HepG2 (cell line): ENCODE data around the gene OSM.

Source experiments
- CHD2 ChIP-seq: IDR thresholded peaks from 2 replicates; pipeline ENCODE4 v1.6.1; 2011; ENCODE audit warnings: low read depth, low read length, improper control_type of control experiment
- EZH2 ChIP-seq: conservative IDR thresholded peaks from 2 replicates; pipeline ENCODE4 v1.6.1; 2012; ENCODE audit warnings: mild to moderate bottlenecking, low read depth, low read length, moderate library complexity
- HNRNPK ChIP-seq: fragments of 200-400 bp; formaldehyde crosslinking; IDR thresholded peaks from 2 replicates; pipeline ENCODE4 v1.6.1; 2018; ENCODE audit warnings: low read length, low read depth, moderate library complexity, mild to moderate bottlenecking; ENCODE audit not compliant: poor library complexity, severe bottlenecking
- ZNF160 ChIP-seq: sonication (generic); formaldehyde crosslinking; IDR thresholded peaks from 2 replicates; pipeline ENCODE4 v1.8.0; 2022; ENCODE audit warnings: mild to moderate bottlenecking, inconsistent platforms, missing genetic modification reagents
- ZZZ3 ChIP-seq: sonication (generic); formaldehyde crosslinking; IDR thresholded peaks from 2 replicates; pipeline ENCODE4 v1.4.0; 2020; ENCODE audit warnings: missing genetic modification reagents, mild to moderate bottlenecking, borderline replicate concordance
- TF ChIP-seq, protein P1 (sequence below): sonication (generic); formaldehyde crosslinking; IDR thresholded peaks from 2 replicates; pipeline ENCODE4 v1.9.0; 2022; ENCODE audit warnings: low read depth, missing genetic modification reagents

DNA sequence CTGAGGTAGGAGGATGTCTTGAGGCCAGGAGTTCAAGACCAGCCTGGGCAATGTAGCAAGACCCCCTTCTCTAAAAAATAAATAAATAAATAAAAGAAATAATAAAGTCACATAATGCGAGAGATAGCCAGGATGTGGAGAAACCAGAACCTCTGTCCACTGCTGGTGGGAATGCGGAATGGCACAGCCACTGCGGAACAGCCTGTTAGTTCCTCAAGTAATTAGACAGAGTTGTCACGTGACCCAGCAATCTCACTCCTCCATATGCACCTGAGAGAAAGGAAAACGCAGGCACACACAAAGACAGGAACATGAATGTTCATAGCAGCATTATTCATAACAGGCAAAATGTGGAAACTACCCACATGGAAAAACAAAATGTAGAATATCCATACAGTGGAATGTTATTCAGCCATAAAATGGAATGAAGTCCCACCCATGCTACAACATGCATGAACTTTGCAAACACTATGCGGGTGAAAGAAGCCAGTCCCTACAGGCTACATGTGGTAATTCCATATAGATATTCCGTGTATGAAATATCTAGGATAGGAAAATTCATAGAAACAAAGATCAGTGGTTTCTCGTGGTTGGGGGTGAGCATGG, 47.5 kb downstream of the OSM start:
- no peak for TF ChIP-seq EZH2
- TF ChIP-seq ZNF160 = no peak
- no peak for TF ChIP-seq CHD2
- no peak for TF ChIP-seq ZZZ3 (CRISPR knock-in tag)
- TF ChIP-seq, protein P1, sequence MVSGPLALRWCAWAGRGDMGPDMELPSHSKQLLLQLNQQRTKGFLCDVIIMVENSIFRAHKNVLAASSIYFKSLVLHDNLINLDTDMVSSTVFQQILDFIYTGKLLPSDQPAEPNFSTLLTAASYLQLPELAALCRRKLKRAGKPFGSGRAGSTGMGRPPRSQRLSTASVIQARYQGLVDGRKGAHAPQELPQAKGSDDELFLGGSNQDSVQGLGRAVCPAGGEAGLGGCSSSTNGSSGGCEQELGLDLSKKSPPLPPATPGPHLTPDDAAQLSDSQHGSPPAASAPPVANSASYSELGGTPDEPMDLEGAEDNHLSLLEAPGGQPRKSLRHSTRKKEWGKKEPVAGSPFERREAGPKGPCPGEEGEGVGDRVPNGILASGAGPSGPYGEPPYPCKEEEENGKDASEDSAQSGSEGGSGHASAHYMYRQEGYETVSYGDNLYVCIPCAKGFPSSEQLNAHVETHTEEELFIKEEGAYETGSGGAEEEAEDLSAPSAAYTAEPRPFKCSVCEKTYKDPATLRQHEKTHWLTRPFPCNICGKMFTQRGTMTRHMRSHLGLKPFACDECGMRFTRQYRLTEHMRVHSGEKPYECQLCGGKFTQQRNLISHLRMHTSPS = no peak
- TF ChIP-seq HNRNPK = no peak
